ENCODE data around the gene RHOXF1.
"Not testable (repeated sequence)": the region's sequence is repeated elsewhere in the genome, so short reads cannot be mapped to it uniquely, and the experiment has no call there.

The RHOXF1 gene

GRCh38 chrX:120115438-120115963 is at the start of gene RHOXF1:
Gene RHOXF1 (minus strand): TSS chrX:120115913. CDS start chrX:120115862, 51 bp downstream.
- no peak for DNase-seq

- DNase-seq = not testable (repeated sequence)
Observed at GRCh38 chrX:120159086-120159485, 43.4 kb upstream of the RHOXF1 start.

GRCh38 chrX:120158313-120158712 is 42.6 kb upstream of the RHOXF1 start, which contains the start of gene RHOXF2:
Gene RHOXF2 (plus strand): TSS chrX:120158613. CDS start chrX:120158751, 138 bp downstream.
- not testable (repeated sequence) for DNase-seq

- DNase-seq = not testable (repeated sequence)
Observed at GRCh38 chrX:120150109-120150744, 34.5 kb upstream of the RHOXF1 start.

GRCh38 chrX:120147537-120147936 is 31.8 kb upstream of the RHOXF1 start:
- DNase-seq = no peak

GRCh38 chrX:120146323-120146722 is 30.6 kb upstream of the RHOXF1 start:
- not testable (repeated sequence) for DNase-seq

GRCh38 chrX:120145295-120145925 is 29.7 kb upstream of the RHOXF1 start:
- no peak for DNase-seq

- DNase-seq = peak; percentile 48
Observed at GRCh38 chrX:120144178-120144844, 28.6 kb upstream of the RHOXF1 start.

- no peak for DNase-seq
Observed at GRCh38 chrX:120140293-120140981, 24.7 kb upstream of the RHOXF1 start.

GRCh38 chrX:120137439-120137838 is 21.7 kb upstream of the RHOXF1 start:
- DNase-seq = no peak

GRCh38 chrX:120136840-120137239 is 21.1 kb upstream of the RHOXF1 start:
- DNase-seq = no peak

- DNase-seq = no peak
Observed at GRCh38 chrX:120136128-120136527, 20.4 kb upstream of the RHOXF1 start.

- DNase-seq = not testable (repeated sequence)
Observed at GRCh38 chrX:120128306-120128846, 12.7 kb upstream of the RHOXF1 start.

GRCh38 chrX:120125444-120125843 is 9.7 kb upstream of the RHOXF1 start:
- DNase-seq = no peak

GRCh38 chrX:120120223-120120622 is 4.5 kb upstream of the RHOXF1 start:
- no peak for DNase-seq

GRCh38 chrX:120111611-120112010 is 4.1 kb downstream of the RHOXF1 start:
- no peak for DNase-seq

GRCh38 chrX:120109378-120109777 is 6.3 kb downstream of the RHOXF1 start:
- DNase-seq = no peak

GRCh38 chrX:120104707-120105106 is 11.0 kb downstream of the RHOXF1 start:
- not testable (repeated sequence) for DNase-seq

GRCh38 chrX:120101057-120101456 is 14.7 kb downstream of the RHOXF1 start:
- not testable (repeated sequence) for DNase-seq

- no peak for DNase-seq
Observed at GRCh38 chrX:120090208-120090607, 25.5 kb downstream of the RHOXF1 start.

- DNase-seq = no peak
Observed at GRCh38 chrX:120087289-120088017, 28.3 kb downstream of the RHOXF1 start.
